Dendritic cell treated with granulocyte-macrophage colony-stimulating factor and Interleukin-4, amounts not matched to agents 40 ng/mL and 50 ng/mL, for 4 days (primary cell): ENCODE data around the gene SLC2A4.

Experiments used
- H3K27ac Mint-ChIP-seq: one replicate; pipeline ENCODE4 v1.8.0; 2022; ENCODE audit warnings: mild to moderate bottlenecking, mixed read lengths
- H3K27me3 Mint-ChIP-seq: one replicate; pipeline ENCODE4 v1.8.0; 2022; ENCODE audit warnings: mild to moderate bottlenecking, mixed read lengths
- H3K36me3 Mint-ChIP-seq: one replicate; pipeline ENCODE4 v1.8.0; 2022; ENCODE audit warnings: low read depth, mixed read lengths
- H3K4me1 Mint-ChIP-seq: one replicate; pipeline ENCODE4 v1.8.0; 2022; ENCODE audit warnings: low read depth, mixed read lengths
- H3K4me3 Mint-ChIP-seq: one replicate; pipeline ENCODE4 v1.8.0; 2022; ENCODE audit warnings: mild to moderate bottlenecking, moderate library complexity, mixed read lengths
- H3K9me3 Mint-ChIP-seq: one replicate; pipeline ENCODE4 v1.8.0; 2022; ENCODE audit warnings: mixed read lengths
- intact Hi-C: fragments of 100-400 bp; cut with micrococcal nuclease; formaldehyde crosslinking; loops from one replicate; pipeline ENCODE4 v1.15.0; 2022

SLC2A4 gene

GRCh38 chr17:7311110-7311705 lies 29.7 kb downstream of the SLC2A4 start:
- Mint-ChIP-seq H3K4me1 (peaks cover 63% of the 10 kb centered on the region), H3K36me3 (peaks cover 85% of the 10 kb centered on the region), H3K27ac (no peak overlapping the region), H3K9me3 (no peaks in the 10 kb centered on the region), H3K27me3 (no peaks in the 10 kb centered on the region), H3K4me3 (no peak overlapping the region)
- intact Hi-C loops: no loop called here

- peaks cover 76% of the 10 kb centered on the region for H3K4me1 Mint-ChIP-seq
- H3K36me3 Mint-ChIP-seq: peaks cover 92% of the 10 kb centered on the region
- no peaks in the 10 kb centered on the region for H3K27me3 Mint-ChIP-seq
- no peak overlapping the region for H3K4me3 Mint-ChIP-seq
- intact Hi-C loops: no loop called here
- no peaks in the 10 kb centered on the region for H3K9me3 Mint-ChIP-seq
- H3K27ac Mint-ChIP-seq: peak overlapping the region; percentile 91
These were observed 31.0 kb downstream of the SLC2A4 start for GRCh38 chr17:7312432-7313087.

- Mint-ChIP-seq H3K4me1 (peaks cover 81% of the 10 kb centered on the region), H3K36me3 (peaks cover 97% of the 10 kb centered on the region), H3K4me3 (no peak overlapping the region), H3K27me3 (no peaks in the 10 kb centered on the region), H3K27ac (peak overlapping the region; percentile 91), H3K9me3 (no peaks in the 10 kb centered on the region)
- intact Hi-C loops: no loop called here
These were observed 31.8 kb downstream of the SLC2A4 start for GRCh38 chr17:7313088-7313889.

GRCh38 chr17:7313890-7314718 lies 32.6 kb downstream of the SLC2A4 start:
- peak overlapping the region; percentile 85 for H3K4me3 Mint-ChIP-seq
- peaks cover 97% of the 10 kb centered on the region for H3K36me3 Mint-ChIP-seq
- peak overlapping the region; percentile 91 for H3K27ac Mint-ChIP-seq
- peaks cover 75% of the 10 kb centered on the region for H3K4me1 Mint-ChIP-seq
- H3K27me3 Mint-ChIP-seq: no peaks in the 10 kb centered on the region
- intact Hi-C loops: no loop called here
- no peaks in the 10 kb centered on the region for H3K9me3 Mint-ChIP-seq

GRCh38 chr17:7314719-7315569 lies 33.4 kb downstream of the SLC2A4 start, which contains the start of gene GPS2:
Gene GPS2 (minus strand): TSS chr17:7315360. CDS start chr17:7315052, 308 bp downstream.
- peak within 1 kb of the TSS; percentile 85 for H3K4me3 Mint-ChIP-seq
- peak within 1 kb of the TSS; percentile 91 for H3K27ac Mint-ChIP-seq
- peaks cover 66% of the 10 kb centered on the region for H3K4me1 Mint-ChIP-seq
- H3K9me3 Mint-ChIP-seq: no peaks in the 10 kb centered on the region
- intact Hi-C loops: no loop called here
- H3K36me3 Mint-ChIP-seq: peaks cover 97% of the 10 kb centered on the region
- no peaks in the 10 kb centered on the region for H3K27me3 Mint-ChIP-seq

- peaks cover 59% of the 10 kb centered on the region for H3K4me1 Mint-ChIP-seq
- H3K4me3 Mint-ChIP-seq: peak overlapping the region; percentile 85
- H3K27ac Mint-ChIP-seq: peak overlapping the region; percentile 91
- H3K27me3 Mint-ChIP-seq: no peaks in the 10 kb centered on the region
- peaks cover 97% of the 10 kb centered on the region for H3K36me3 Mint-ChIP-seq
- intact Hi-C loops: no loop called here
- H3K9me3 Mint-ChIP-seq: no peaks in the 10 kb centered on the region
These were observed 34.2 kb downstream of the SLC2A4 start for GRCh38 chr17:7315570-7316235.

GRCh38 chr17:7317161-7317803 lies 35.8 kb downstream of the SLC2A4 start:
- Mint-ChIP-seq H3K36me3 (peaks cover 97% of the 10 kb centered on the region), H3K4me1 (peaks cover 44% of the 10 kb centered on the region), H3K9me3 (no peaks in the 10 kb centered on the region), H3K27ac (peak overlapping the region; percentile 31), H3K4me3 (no peak overlapping the region), H3K27me3 (no peaks in the 10 kb centered on the region)
- intact Hi-C loops: no loop called here

- Mint-ChIP-seq H3K9me3 (no peaks in the 10 kb centered on the region), H3K4me1 (peaks cover 34% of the 10 kb centered on the region), H3K27me3 (no peaks in the 10 kb centered on the region), H3K36me3 (peaks cover 97% of the 10 kb centered on the region), H3K4me3 (no peak overlapping the region), H3K27ac (peak overlapping the region; percentile 31)
- intact Hi-C loops: no loop called here
These were observed 36.8 kb downstream of the SLC2A4 start for GRCh38 chr17:7318121-7318860.

- Mint-ChIP-seq H3K27me3 (no peaks in the 10 kb centered on the region), H3K9me3 (no peaks in the 10 kb centered on the region), H3K36me3 (peaks cover 97% of the 10 kb centered on the region), H3K27ac (no peak overlapping the region), H3K4me1 (peaks cover 20% of the 10 kb centered on the region), H3K4me3 (no peak overlapping the region)
- intact Hi-C loops: no loop called here
These were observed 39.9 kb downstream of the SLC2A4 start for GRCh38 chr17:7321466-7321865.

GRCh38 chr17:7322520-7323194 lies 41.1 kb downstream of the SLC2A4 start:
- no peak overlapping the region for H3K4me3 Mint-ChIP-seq
- H3K27ac Mint-ChIP-seq: no peak overlapping the region
- intact Hi-C loops: no loop called here
- peaks cover 100% of the 10 kb centered on the region for H3K36me3 Mint-ChIP-seq
- H3K27me3 Mint-ChIP-seq: no peaks in the 10 kb centered on the region
- H3K4me1 Mint-ChIP-seq: peaks cover 18% of the 10 kb centered on the region
- H3K9me3 Mint-ChIP-seq: no peaks in the 10 kb centered on the region

- intact Hi-C loops: no loop called here
- Mint-ChIP-seq H3K9me3 (no peaks in the 10 kb centered on the region), H3K36me3 (peaks cover 91% of the 10 kb centered on the region), H3K27ac (no peak overlapping the region), H3K4me1 (peaks cover 26% of the 10 kb centered on the region), H3K4me3 (no peak overlapping the region), H3K27me3 (no peaks in the 10 kb centered on the region)
These were observed 42.4 kb downstream of the SLC2A4 start for GRCh38 chr17:7323731-7324437.
